ENCODE measurements around the gene MINDY4.

MINDY4 gene

DNA sequence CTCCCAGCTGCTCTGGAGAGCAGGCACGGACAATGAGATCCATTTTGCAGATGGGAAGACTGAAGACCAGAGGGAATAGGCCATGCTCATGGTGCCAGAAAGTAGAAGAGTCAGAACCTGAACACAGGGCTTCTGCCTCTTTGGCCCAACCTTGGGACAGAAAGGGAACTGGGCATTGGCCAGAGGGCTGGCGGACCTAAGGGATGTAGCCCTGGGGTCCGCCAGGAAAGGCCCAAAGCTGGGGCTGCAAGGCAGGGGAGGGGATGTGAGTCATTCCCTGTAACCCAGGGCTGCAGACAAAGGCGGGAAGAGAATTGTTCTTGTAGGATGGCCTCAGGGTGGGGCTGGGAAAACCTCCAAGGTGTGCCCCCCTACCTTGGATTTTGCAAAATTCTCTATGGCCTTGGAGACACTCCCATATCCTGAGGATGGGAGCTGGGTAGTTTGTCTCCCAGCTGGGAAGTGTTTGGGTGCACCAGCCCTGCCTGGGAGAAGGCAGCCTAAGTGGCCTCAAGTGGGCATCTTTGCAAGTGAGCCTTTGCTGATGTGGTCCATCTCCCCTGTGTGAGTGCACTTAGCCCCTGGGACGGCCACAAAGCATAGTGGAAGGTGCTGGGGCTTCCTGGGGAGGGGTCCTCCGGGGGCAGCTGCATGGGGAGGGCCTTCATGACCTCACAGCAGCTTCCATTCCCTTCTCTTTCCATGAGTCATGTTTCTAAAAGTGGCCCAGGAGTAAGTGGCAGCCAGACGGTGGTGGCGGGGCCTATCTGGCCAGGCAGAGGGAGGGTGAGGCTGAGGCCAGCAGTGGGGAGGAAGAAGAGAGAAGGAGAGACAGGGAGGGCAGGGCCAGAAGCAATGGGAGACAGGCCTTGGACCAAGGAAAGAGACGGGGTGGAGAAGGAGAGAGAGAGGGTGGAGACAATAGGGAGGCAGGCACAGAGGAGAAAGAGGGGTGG lies 149.6 kb downstream of the MINDY4 start:
- DNase-seq = no peak

DNA sequence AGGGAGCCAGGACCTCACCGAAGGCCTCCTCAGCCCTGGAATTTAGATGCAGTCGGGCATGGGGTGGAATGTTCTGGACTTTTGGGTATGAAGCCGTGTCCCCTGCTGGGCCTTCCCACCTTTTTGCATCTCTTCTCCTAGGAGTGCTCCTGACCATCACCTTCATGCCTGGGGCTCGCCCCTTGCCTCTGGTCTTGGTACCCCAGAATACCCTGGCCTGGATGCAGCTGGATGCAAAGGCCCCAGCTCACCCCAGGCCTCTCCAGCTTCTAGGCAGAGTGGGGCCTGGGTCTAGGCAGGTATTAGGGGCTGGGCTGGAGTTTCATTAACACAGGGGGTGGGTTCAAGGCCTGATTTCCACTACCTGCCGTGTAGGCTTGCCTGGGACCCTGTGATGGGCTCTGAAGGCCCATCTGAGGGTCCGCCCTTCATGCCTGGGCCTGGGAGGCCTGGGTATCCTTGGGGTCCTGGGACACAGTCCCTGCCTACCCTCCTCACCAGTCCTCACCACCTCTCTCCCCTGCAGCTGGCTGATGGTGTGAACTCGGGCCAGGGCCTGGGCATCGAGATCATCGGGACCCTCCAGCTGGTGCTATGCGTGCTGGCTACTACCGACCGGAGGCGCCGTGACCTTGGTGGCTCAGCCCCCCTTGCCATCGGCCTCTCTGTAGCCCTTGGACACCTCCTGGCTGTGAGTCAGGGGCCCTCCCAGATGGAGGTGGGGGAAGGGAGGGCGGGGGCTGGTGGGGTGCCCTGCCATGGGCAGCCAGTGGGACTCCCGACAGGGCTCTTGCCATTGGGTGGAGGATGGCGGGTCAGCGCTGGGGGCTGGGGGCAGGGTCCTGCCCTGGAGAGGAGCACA lies 150.6 kb downstream of the MINDY4 start:
- no peak for DNase-seq

DNA sequence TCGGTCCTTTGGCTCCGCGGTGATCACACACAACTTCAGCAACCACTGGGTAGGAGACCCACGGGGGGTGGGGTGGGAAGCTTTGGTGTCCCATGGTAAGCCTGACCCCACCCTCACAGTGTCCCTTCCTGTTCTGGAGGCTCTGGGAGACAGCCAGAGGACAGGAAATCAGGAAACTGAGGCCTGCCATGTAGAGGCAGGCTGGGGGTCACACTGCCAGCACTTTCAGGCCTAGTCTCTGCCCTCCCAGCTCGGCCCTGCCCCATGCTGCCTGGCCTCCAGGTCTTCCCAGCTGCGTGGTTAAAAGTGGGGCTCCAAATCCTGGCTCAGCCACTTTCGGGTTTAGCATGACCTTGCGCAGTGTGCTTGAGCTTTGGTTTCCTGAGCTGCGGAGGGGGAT lies 151.4 kb downstream of the MINDY4 start:
- no peak for DNase-seq

DNA sequence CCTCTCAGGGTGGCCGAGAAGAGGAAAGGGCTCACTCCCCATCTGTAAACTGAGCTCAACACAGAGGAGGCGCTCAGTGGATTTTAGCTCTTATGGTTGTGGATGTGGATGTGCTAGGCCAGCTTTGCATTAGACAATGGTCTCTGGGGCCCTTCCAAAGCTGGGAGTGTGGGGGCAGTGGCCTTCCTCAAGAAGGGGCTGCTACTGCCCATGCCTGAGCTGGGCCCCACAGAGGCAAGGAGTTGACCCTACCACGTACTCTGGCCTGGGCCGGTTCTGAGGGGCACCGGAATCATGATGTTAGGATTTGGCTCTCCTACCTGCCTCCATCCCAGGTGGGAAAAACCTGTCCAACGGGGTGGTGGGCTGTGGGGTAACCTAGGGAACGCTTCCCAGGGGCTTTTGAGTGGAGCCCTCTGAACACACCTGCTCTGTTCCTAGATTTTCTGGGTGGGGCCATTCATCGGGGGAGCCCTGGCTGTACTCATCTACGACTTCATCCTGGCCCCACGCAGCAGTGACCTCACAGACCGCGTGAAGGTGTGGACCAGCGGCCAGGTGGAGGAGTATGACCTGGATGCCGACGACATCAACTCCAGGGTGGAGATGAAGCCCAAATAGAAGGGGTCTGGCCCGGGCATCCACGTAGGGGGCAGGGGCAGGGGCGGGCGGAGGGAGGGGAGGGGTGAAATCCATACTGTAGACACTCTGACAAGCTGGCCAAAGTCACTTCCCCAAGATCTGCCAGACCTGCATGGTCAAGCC lies 152.0 kb downstream of the MINDY4 start:
- DNase-seq = no peak

DNA sequence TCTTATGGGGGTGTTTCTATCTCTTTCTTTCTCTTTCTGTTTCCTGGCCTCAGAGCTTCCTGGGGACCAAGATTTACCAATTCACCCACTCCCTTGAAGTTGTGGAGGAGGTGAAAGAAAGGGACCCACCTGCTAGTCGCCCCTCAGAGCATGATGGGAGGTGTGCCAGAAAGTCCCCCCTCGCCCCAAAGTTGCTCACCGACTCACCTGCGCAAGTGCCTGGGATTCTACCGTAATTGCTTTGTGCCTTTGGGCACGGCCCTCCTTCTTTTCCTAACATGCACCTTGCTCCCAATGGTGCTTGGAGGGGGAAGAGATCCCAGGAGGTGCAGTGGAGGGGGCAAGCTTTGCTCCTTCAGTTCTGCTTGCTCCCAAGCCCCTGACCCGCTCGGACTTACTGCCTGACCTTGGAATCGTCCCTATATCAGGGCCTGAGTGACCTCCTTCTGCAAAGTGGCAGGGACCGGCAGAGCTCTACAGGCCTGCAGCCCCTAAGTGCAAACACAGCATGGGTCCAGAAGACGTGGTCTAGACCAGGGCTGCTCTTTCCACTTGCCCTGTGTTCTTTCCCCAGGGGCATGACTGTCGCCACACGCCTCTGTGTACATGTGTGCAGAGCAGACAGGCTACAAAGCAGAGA lies 152.7 kb downstream of the MINDY4 start:
- no peak for DNase-seq

DNA sequence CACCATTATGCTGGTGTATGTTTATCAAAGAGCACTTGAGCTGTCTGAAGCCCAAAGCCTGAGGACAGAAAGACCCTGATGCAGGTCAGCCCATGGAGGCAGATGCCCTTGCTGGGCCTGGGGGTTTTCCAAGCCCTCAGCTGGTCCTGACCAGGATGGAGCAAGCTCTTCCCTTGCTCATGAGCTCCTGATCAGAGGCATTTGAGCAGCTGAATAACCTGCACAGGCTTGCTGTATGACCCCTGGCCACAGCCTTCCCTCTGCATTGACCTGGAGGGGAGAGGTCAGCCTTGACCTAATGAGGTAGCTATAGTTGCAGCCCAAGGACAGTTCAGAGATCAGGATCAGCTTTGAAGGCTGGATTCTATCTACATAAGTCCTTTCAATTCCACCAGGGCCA lies 153.4 kb downstream of the MINDY4 start:
- no peak for DNase-seq

DNA sequence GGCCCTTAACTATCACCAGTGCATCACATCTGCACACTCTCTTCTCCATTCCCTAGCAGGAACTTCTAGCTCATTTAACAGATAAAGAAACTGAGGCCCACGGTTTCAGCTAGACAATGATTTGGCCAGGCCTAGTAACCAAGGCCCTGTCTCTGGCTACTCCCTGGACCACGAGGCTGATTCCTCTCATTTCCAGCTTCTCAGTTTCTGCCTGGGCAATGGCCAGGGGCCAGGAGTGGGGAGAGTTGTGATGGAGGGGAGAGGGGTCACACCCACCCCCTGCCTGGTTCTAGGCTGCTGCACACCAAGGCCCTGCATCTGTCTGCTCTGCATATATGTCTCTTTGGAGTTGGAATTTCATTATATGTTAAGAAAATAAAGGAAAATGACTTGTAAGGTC lies 153.9 kb downstream of the MINDY4 start:
- DNase-seq = no peak

DNA sequence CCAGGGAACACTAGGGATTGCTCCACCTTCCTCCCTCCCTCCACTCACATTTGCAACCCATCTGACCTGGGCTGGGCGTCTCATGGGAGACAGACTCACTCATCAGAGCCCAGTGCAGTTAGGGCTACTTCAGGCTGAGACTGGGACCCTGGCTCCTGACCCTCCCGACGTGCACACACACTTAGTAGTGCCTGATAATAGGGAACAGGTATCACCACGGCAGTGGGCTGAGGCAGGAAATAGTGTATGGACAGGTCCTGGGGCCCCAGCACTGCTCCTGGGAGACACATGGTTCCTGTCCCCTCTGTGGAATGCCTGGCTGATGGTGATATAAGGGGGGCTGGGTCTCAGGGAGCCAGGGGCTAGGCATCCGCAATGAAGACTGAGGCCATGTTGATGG lies 154.7 kb downstream of the MINDY4 start:
- no peak for DNase-seq

DNA sequence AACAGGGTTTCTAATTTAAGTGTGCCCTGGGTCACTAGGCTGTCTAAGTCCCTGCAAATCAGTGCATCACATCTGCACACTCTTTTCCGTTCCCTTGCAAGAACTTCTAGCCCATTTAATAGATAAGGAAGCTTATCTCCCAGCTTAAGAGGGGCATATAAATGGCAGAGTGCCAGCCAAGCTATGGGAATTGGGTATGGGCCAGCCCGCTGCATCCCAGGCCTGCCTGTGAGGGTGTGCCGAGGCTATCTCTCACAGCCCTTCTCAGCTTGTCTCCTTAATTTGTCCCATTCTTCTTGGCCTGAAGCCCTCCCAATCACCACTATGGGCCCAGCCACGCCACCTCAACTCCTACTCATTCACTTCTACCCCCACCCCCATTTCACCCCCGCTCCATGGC lies 155.1 kb downstream of the MINDY4 start:
- DNase-seq = no peak

DNA sequence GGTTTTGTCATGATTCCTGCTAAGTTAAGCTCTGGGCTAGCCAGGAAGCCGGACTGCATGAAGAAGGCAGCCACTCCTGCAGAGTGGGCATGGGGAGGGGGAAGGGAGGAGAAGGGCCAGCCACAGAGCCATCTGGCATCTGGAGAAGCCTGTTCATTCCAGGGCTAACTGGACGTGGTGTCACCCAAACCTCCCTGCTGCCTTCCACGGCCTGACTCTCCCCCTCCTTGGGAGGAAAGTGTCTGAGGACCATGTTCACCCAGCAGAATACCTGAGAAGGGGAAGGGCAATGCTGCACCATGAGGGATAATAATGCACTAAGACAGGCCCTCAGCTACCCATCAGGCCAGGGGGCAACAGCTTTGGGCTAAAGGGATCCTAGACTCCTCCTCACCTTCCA lies 155.8 kb downstream of the MINDY4 start:
- no peak for DNase-seq

DNA sequence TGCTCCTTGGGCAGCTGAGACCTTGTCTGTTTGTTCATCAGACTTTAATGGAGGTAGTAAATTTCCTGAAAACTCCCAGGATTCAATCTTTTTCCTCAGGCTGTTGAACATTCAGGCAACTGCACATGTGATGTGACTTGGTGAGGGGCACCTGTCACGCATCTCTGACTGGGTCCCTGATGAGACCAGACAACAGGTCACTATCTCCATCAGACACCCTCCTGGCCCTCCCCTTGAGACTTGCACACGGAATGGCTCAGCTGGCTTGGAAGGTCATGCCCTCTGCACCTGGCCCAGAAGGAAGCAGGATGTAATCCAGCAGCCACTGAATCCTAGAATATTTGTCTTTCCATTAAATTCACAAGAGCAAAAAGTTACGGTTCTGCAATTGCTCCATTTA lies 156.3 kb downstream of the MINDY4 start:
- no peak for DNase-seq

DNA sequence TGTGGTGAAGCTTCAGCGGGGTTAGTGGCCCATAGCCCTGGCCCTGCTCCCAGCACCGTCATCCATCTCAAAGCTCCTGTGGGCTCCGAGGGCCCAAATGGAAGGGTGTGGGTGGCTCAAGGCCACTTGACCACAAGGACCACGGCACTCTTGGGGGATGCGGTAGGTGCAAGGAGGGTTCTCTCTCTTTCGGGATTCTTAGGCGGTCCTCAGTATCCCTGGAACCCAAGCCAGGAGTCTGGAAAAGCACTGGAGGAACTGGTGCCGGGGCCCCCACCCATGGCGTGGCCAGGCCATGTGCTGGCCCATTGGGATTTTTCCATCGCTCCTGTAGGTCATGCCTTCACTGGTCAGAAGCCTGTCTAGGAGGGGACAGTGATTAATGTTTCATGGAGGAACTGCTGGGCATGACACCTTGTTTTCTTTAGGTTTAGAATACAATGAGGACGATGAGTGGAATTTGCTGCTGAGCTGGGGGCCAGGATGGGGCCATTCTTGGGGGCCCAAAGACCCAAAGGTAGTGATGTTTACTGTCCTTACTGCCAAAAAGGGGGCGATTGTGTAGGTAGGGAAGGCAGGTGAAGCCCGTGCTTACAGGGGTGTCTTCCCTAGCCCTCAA lies 157.1 kb downstream of the MINDY4 start:
- DNase-seq = no peak

DNA sequence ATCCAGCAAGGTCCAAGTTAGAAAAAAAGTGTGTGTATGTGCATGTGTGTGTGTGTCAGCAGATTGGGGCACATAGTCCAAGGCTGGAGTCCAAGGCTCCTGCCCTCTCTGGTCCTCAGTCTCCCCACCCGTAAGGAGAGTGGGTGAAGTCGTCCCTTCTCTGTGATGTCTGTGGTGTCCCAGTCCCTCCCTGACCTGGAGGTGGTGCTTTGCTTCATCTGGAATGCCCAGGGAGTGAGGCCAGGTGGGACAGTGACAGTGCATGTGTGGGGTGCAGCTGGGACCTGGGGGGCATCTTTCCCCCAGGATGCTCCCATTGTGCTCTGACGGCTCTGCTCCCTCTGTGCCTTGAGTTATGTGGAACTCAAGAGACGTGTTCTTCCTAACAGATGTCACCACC lies 158.5 kb downstream of the MINDY4 start:
- no peak for DNase-seq

DNA sequence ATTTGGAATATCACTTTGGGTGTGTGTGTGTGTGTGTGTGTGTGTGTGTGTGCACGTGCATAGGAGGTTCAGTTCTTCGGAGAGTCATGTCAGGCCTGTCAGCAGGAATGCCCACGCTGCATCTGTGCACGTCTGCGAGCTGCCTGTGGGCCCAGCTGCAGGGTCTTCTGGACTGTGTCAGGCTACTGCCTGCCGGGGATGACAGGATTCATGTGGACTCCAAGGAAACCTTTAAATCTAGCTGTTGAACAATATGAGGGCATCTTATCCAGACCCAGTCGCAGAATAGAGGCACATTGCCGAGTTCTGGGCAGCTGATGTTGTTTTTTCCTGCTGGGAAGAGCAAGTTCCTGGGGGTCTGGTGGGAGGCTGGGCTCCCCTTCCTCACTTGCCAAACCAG lies 159.4 kb downstream of the MINDY4 start:
- no peak for DNase-seq

DNA sequence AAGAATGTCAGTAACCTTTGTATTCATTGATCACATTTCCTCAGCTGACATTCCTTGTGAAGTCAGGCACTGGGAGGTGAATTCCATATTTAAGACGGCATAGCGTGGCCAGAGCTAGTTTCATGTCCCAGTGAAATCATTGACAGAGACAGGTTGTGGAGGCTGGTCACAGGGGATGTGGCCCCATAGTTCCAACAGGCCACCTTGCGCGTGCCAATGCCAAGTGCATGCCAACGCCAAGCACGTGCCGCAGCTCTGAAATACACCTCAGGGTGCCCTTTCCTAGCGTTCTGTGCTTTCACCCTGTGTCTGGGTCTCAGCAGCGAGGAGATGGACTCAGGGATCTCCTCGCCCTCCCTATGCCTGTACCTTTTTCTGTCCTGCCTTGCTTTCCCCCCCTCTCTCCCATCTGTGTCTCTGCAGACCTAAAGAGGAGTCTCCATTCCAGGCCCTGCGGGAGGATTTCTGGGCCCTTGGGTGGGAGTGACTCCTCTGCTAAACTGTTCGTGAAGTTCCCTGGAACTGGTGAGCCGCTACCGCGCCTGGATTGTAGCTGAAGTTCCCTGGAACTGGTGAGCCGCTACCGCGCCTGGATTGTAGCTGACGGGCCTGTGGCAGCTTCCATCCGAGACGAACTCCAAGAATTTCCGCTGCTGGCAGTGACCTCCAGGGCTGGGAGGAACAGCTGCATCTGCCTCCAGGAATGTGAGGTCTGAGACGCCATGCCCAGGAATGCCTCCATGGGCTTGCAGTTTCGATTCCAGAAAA lies 160.1 kb downstream of the MINDY4 start:
- no peak for DNase-seq

DNA sequence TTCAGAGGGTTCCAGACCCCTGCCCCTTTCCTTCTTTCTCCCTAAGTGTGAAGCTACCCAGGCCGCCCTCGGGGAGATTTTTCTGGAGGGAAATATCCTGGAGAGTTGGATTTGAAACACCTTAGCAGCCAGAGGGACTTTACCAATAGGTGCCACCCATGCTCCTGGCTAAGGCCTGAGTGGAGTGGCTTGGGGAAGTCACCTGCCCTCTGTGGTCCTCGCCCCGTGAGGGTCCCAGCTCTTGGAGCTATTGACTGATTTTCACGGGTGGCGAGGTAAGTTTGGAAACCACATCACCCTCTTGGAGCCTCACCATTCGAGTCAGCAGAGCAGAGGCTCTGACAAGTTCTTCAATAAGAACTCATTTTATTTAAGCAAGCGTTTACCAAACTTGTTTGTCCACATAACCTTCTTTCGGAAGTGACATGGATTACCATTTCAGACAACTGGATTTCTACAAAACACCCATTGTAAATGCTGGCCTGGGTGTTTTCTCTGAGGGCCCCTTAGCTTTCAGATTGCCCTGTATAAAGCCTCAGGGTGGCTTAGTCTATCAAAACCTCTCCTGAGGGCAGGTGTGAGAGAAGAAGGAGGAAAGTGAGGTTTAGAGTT lies 160.8 kb downstream of the MINDY4 start:
- DNase-seq = no peak

DNA sequence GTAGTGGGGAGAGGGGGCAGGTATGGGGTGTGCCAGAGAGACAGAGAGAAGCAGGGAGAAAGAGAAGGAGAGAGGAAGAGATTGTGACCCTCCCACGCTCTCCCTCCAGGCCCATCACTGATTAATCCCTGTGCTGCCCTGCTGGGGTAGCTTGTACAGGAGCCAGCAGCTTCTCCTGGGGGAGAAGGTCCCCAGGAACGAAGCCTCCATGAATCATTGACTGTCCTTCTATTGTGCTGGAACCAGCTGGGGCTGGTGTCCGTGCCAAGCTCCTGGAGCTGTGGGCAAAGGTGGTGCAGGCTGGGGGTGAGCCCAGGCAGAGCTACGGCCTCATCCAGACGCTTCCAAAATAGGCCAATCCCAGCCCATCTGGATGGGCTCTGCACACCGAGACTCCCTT lies 161.3 kb downstream of the MINDY4 start:
- no peak for DNase-seq

DNA sequence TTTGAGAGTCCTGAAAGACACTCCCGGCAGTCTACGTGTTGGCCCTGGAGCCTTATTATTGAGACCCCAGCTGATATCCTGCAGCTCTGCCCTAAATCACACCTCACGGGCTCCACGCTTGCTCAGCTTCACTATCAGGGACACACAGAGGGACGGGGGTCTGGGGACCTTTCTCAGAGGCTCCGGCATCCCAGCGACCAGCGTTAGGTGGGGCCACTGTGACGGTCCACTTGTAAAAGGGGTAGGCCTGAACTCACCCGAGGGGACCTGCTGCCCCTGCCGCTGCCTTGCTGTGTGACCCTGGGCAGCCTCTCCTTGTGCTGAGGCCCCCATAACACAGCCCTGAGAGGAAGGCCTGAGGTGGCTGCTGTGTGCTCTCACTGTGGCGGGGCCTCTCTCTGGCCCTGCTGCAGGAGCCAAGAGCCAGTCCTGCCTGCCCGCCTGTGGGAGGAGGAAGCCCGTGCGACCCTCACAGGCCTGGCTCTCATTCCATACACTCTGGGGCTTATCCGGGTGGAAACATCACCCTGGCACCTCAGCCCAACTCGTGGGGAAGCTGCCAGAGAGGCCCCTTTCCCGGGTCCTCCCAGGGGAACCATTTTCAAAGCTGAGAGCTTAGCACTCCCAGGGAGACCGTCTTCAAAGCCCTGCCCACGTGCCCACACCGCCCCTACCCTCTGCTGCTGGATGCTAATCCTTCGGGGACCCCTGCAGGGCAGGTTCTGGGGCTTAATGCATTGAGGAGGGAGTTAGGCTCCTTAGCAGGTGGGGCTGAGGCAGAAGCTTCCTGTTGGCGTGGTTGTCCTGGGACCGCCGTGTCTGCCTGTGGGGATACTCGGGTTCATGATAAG lies 162.1 kb downstream of the MINDY4 start:
- DNase-seq = no peak

DNA sequence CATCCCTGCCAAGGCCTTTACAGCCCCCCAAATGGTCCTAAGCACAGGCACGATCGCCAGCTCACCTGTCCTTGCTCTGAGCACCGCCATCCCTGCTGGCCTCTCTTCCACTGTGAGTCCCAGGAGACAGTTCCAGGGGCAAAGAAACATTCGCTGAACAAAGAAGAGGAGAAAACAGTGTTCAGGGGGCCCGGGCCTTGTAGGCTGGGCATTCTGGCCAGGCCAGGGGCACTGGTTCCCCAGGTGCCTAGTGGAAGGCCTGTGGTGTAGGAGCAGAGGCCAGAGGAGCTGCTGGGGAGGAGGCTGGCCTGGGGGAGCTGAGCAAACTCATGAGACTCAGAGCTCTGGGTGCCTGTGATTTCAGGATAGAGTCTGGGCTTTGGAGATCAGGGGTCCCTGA lies 163.0 kb downstream of the MINDY4 start:
- no peak for DNase-seq

Measured in Kasumi-1 (cell line).